ENCODE results near the gene MRPL53.
A peak's percentile ranks its signal among the peaks of the same experiment; 100 is the strongest.

The MRPL53 gene

GRCh38 chr2:74502720-74503505 lies 30.4 kb upstream of the MRPL53 start (continued):
- peak; percentile 42; the same call in 1 of the 2 replicates for TF ChIP-seq GLIS1 (tag by site-specific recombination; IDR thresholded peaks at IDR 0.05)
- no peak for TF ChIP-seq ZNF324 (tag by site-specific recombination; IDR thresholded peaks at IDR 0.05)
- TF ChIP-seq ZNF23 (tag by site-specific recombination; IDR thresholded peaks at IDR 0.05; ENCODE audit: borderline replicate concordance) = no peak
- TF ChIP-seq ZNF335 (tag by site-specific recombination; conservative IDR thresholded peaks at IDR 0.05) = peak; percentile 77
- TF ChIP-seq OVOL3 (tag by site-specific recombination; IDR thresholded peaks at IDR 0.05) = no peak
- no peak for TF ChIP-seq TSHZ1 (tag by site-specific recombination; IDR thresholded peaks at IDR 0.05; ENCODE audit: borderline replicate concordance)
- no peak for TF ChIP-seq ZNF391 (tag by site-specific recombination; IDR thresholded peaks at IDR 0.05; ENCODE audit: borderline replicate concordance, low read depth)
- TF ChIP-seq ZBTB26 (tag by site-specific recombination; optimal IDR thresholded peaks at IDR 0.05) = peak; percentile 68
- peak; percentile 38; the same call in 1 of the 2 replicates for TF ChIP-seq ZIC2 (tag by site-specific recombination; IDR thresholded peaks at IDR 0.05)
- TF ChIP-seq YY1 (tag by site-specific recombination; IDR thresholded peaks at IDR 0.05) = no peak
- TF ChIP-seq PRDM6 (tag by site-specific recombination; IDR thresholded peaks at IDR 0.05) = no peak
- 0 out of 2 replicates have a peak, but pooled peaks have one; percentile 66 for TF ChIP-seq ZFP37 (tag by site-specific recombination; IDR thresholded peaks at IDR 0.05)
- TF ChIP-seq ZNF398 (tag by site-specific recombination; IDR thresholded peaks at IDR 0.05) = no peak
- peak; percentile 37; the same call in 1 of the 2 replicates for TF ChIP-seq ZBTB20 (tag by site-specific recombination; IDR thresholded peaks at IDR 0.05)
- peak; percentile 36; the same call in 1 of the 2 replicates for TF ChIP-seq ZNF76 (tag by site-specific recombination; IDR thresholded peaks at IDR 0.05; ENCODE audit: borderline replicate concordance, low read depth)
- no peak for TF ChIP-seq ZBTB11 (tag by site-specific recombination; conservative IDR thresholded peaks at IDR 0.05; ENCODE audit: low read depth)
- TF ChIP-seq ZBTB8A (tag by site-specific recombination; IDR thresholded peaks at IDR 0.05) = peak; percentile 33; the same call in 1 of the 2 replicates
- no peak for TF ChIP-seq ZNF704 (tag by site-specific recombination; IDR thresholded peaks at IDR 0.05)
- TF ChIP-seq ZNF175 (tag by site-specific recombination; IDR thresholded peaks at IDR 0.05) = no peak
- peak; percentile 97 for TF ChIP-seq ZNF692 (tag by site-specific recombination; IDR thresholded peaks at IDR 0.05)
- 0 out of 2 replicates have a peak, but pooled peaks have one; percentile 60 for TF ChIP-seq PBX3 (CRISPR knock-in tag; IDR thresholded peaks at IDR 0.05)
- peak; percentile 32; the same call in 1 of the 2 replicates for TF ChIP-seq ZFHX2 (tag by site-specific recombination; conservative IDR thresholded peaks at IDR 0.05)

Data from HEK293 (cell line).